Skeletal muscle tissue (tissue), 2 donors: ENCODE measurements around the gene TWF2. TPM values are rescaled to one million over a fixed set of nuclear protein-coding genes. Genes with fewer than 3 reads are reported as not detected.
A peak's percentile ranks its signal among the peaks of the same experiment; 100 is the strongest.

Experiments
- small RNA-seq: library from RNA; depleted of rRNA; stranded (forward); fragments of <200 nt; gene quantifications from one replicate; pipeline ENCODE3, GENCODE V24; 2014
- total RNA-seq: library from RNA; depleted of rRNA; stranded (reverse); fragments of >200 nt; gene quantifications from one replicate; pipeline ENCODE4 v1.2.3, GENCODE V29; 2014

Gene TWF2
- total RNA-seq, 1 donor from 2014 or later = 18.8 TPM

Small RNA genes lying within 50 kb of the gene (small RNA-seq; reads per million reads assigned to genes)
- 2,094 reads per million, percentile 99 among the genes with 10 or more reads in this experiment for gene MIRLET7G

Other genes starting within 250 kb of the TWF2 start
- gene RPL29, start 243.3 kb downstream of the TWF2 start, total RNA-seq = 1,532 TPM
- gene DUSP7, start 182.6 kb downstream of the TWF2 start, total RNA-seq = 5.2 TPM
- 2.6 TPM for gene POC1A, start 84.7 kb downstream of the TWF2 start, total RNA-seq
- gene ALAS1, start 41.0 kb downstream of the TWF2 start, total RNA-seq = 31.3 TPM
- gene TLR9, start 13.5 kb downstream of the TWF2 start, total RNA-seq = not detected
- gene PPM1M, start 6.6 kb upstream of the TWF2 start, total RNA-seq = 8.4 TPM
- gene WDR82, start 39.5 kb upstream of the TWF2 start, total RNA-seq = 69.9 TPM
- gene GLYCTK, start 48.7 kb upstream of the TWF2 start, total RNA-seq = 4.2 TPM
- gene DNAH1, start 77.2 kb upstream of the TWF2 start, total RNA-seq = 2.1 TPM
- 60.0 TPM for gene BAP1, start 170.8 kb upstream of the TWF2 start, total RNA-seq
- gene PHF7, start 171.5 kb upstream of the TWF2 start, total RNA-seq = 5.2 TPM
- gene SEMA3G, start 205.9 kb upstream of the TWF2 start, total RNA-seq = 4.7 TPM
- gene TNNC1, start 214.9 kb upstream of the TWF2 start, total RNA-seq = 461 TPM
- gene NISCH, start 216.4 kb upstream of the TWF2 start, total RNA-seq = 43.3 TPM